Fibroblast of lung (primary cell): Measurements from ENCODE around the gene ZBTB32.

Experiments used
- EZH2 ChIP-seq: IDR thresholded peaks from 2 replicates; pipeline ENCODE4 v1.5.1; 2012; ENCODE audit warnings: low read length, control low read depth, mild to moderate bottlenecking; ENCODE audit errors: missing control alignments
- TF ChIP-seq, protein P1 (sequence below), 2 donors: IDR thresholded peaks in 1 of 2; conservative IDR thresholded peaks in 1 of 2; 1 replicate in 1 of 2; 2 replicates in 1 of 2; pipeline ENCODE4 v1.5.1; 2011 to 2012; ENCODE audit warnings: low read length in 2 of 2, control low read depth in 1 of 2, inconsistent platforms in 1 of 2, low read depth in 1 of 2, mild to moderate bottlenecking in 1 of 2

GRCh38 chr19:35739275-35740107 lies 35.1 kb downstream of the ZBTB32 start:
- TF ChIP-seq EZH2 = no peak
- TF ChIP-seq, protein P1, sequence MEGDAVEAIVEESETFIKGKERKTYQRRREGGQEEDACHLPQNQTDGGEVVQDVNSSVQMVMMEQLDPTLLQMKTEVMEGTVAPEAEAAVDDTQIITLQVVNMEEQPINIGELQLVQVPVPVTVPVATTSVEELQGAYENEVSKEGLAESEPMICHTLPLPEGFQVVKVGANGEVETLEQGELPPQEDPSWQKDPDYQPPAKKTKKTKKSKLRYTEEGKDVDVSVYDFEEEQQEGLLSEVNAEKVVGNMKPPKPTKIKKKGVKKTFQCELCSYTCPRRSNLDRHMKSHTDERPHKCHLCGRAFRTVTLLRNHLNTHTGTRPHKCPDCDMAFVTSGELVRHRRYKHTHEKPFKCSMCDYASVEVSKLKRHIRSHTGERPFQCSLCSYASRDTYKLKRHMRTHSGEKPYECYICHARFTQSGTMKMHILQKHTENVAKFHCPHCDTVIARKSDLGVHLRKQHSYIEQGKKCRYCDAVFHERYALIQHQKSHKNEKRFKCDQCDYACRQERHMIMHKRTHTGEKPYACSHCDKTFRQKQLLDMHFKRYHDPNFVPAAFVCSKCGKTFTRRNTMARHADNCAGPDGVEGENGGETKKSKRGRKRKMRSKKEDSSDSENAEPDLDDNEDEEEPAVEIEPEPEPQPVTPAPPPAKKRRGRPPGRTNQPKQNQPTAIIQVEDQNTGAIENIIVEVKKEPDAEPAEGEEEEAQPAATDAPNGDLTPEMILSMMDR (conservative IDR thresholded peaks at IDR 0.05 in 1 of 2, IDR thresholded peaks at IDR 0.05 in 1 of 2; ENCODE audit: low read depth in 1 of 2, low read length in 2 of 2) = no peak
